ENCODE measurements around the gene RIMBP2. TPM values are rescaled to one million over a fixed set of nuclear protein-coding genes. Genes with fewer than 3 reads are reported as not detected.

Gene RIMBP2
- total and polyA plus RNA-seq, 2 experiments from 2014 or later = not detected

DNA sequence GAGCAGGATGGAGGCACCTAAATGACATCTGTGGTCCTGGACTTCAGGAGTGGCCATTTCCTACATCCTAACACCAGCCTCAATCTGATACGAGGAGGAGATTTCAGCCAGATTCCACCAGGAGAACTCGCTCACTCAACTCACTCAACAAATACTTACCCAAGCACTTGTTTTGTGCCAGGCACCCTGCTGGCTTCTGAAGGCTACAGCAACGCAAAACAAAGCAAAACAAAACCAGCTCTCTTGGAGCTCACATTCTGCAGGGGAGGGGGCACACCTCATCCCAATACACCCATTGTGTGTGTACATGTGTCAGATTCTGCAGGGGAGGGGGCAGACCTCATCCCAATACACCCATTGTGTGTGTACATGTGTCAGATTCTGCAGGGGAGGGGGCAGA lies 233.7 kb downstream of the RIMBP2 start:
- TF ChIP-seq EZH2 (IDR thresholded peaks at IDR 0.05; ENCODE audit: insufficient read depth, poor library complexity, severe bottlenecking) (no peak), EZH2phosphoT487 (IDR thresholded peaks at IDR 0.05; ENCODE audit: insufficient read depth, low read depth) (no peak)
- WGBS, 2 experiments (ENCODE audit: low coverage in 1 of 2, low lambda C conversion rate in 2 of 2, missing lambda C conversion rate in 2 of 2) = 46 to 48% methylated on average over 3 of the region's 3 CpGs
- in situ Hi-C loops (cut with MboI) = no loop called here

GRCh38 chr12:130481392-130481879 lies 234.7 kb downstream of the RIMBP2 start:
- WGBS, 2 experiments (ENCODE audit: low coverage in 1 of 2, low lambda C conversion rate in 2 of 2, missing lambda C conversion rate in 2 of 2) = 70 to 71% methylated on average over 15 to 17 of the region's 17 CpGs
- in situ Hi-C loops (cut with MboI) = no loop called here

More for the DNA sequence above, 233.7 kb downstream of the RIMBP2 start:
- no peak overlapping the region for H3K9ac ChIP-seq
- no peaks in the 10 kb centered on the region for H3K9me2 ChIP-seq (ENCODE audit: insufficient read depth)
- no peaks in the 10 kb centered on the region for H4K20me1 ChIP-seq (ENCODE audit: insufficient read depth)
- no peaks in the 10 kb centered on the region for H3K9me3 ChIP-seq (ENCODE audit: low read depth)
- H3F3A ChIP-seq (ENCODE audit: insufficient read depth) = no peaks in the 10 kb centered on the region
- no peak for DNase-seq
- no peak overlapping the region for H2AFZ ChIP-seq
- H3K27me3 ChIP-seq (replicated peaks; ENCODE audit: insufficient read depth) = no peaks in the 10 kb centered on the region
- H3K4me2 ChIP-seq (ENCODE audit: unreplicated experiment) = no peak overlapping the region
- no peaks in the 10 kb centered on the region for H3K79me2 ChIP-seq (ENCODE audit: insufficient read depth)
- no peak overlapping the region for H3K4me3 ChIP-seq
- H3K36me3 ChIP-seq (ENCODE audit: low read depth) = no peaks in the 10 kb centered on the region
- no peak overlapping the region for H3K27ac ChIP-seq
- H3K4me1 ChIP-seq (ENCODE audit: insufficient read depth) = no peaks in the 10 kb centered on the region

DNA sequence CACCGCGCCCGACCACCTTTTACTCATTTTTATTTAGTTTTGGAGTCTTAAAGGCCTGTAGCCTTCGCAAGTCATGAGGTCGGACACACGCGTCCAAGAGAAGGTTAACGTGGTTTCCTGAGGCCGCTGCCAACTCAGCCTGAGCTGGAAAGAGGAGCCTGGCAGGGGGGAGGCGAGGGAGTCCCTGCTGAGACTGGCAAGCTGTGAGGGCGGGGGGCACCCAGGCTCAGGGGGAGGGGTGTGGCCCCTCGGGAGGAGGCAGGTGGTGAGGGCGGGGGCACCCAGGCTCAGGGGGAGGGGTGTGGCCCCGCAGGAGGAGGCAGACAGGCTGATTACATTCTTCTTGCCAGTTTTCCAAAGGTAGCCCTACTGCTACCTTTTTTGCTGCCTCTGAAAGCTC lies 235.2 kb downstream of the RIMBP2 start:
- Histone ChIP-seq H3K9me2 (ENCODE audit: insufficient read depth) (no peaks in the 10 kb centered on the region), H3K9me3 (ENCODE audit: low read depth) (no peaks in the 10 kb centered on the region), H3K36me3 (ENCODE audit: low read depth) (no peaks in the 10 kb centered on the region), H3K4me2 (ENCODE audit: unreplicated experiment) (no peak overlapping the region), H3K4me1 (ENCODE audit: insufficient read depth) (no peaks in the 10 kb centered on the region), H3K27ac (no peak overlapping the region), H3K27me3 (replicated peaks; ENCODE audit: insufficient read depth) (no peaks in the 10 kb centered on the region), H3F3A (ENCODE audit: insufficient read depth) (no peaks in the 10 kb centered on the region), H4K20me1 (ENCODE audit: insufficient read depth) (no peaks in the 10 kb centered on the region), H3K79me2 (ENCODE audit: insufficient read depth) (no peaks in the 10 kb centered on the region), H3K9ac (no peak overlapping the region), H3K4me3 (no peak overlapping the region), H2AFZ (no peak overlapping the region)
- TF ChIP-seq EZH2 (IDR thresholded peaks at IDR 0.05; ENCODE audit: insufficient read depth, poor library complexity, severe bottlenecking) (no peak), EZH2phosphoT487 (IDR thresholded peaks at IDR 0.05; ENCODE audit: insufficient read depth, low read depth) (no peak)
- 68 to 69% methylated on average over 11 to 14 of the region's 14 CpGs for WGBS, 2 experiments (ENCODE audit: low coverage in 1 of 2, low lambda C conversion rate in 2 of 2, missing lambda C conversion rate in 2 of 2)
- no peak for DNase-seq
- in situ Hi-C loops (cut with MboI) = no loop called here

More at GRCh38 chr12:130481392-130481879, 234.7 kb downstream of the RIMBP2 start:
- no peak overlapping the region for H3K4me2 ChIP-seq (ENCODE audit: unreplicated experiment)
- H2AFZ ChIP-seq = no peak overlapping the region
- no peaks in the 10 kb centered on the region for H4K20me1 ChIP-seq (ENCODE audit: insufficient read depth)
- no peak overlapping the region for H3K27ac ChIP-seq
- H3K4me3 ChIP-seq = no peak overlapping the region
- no peaks in the 10 kb centered on the region for H3K27me3 ChIP-seq (replicated peaks; ENCODE audit: insufficient read depth)
- no peak overlapping the region for H3K9ac ChIP-seq
- no peaks in the 10 kb centered on the region for H3K9me2 ChIP-seq (ENCODE audit: insufficient read depth)
- H3K9me3 ChIP-seq (ENCODE audit: low read depth) = no peaks in the 10 kb centered on the region
- TF ChIP-seq EZH2 (IDR thresholded peaks at IDR 0.05; ENCODE audit: insufficient read depth, poor library complexity, severe bottlenecking) = no peak
- no peak for TF ChIP-seq EZH2phosphoT487 (IDR thresholded peaks at IDR 0.05; ENCODE audit: insufficient read depth, low read depth)
- no peaks in the 10 kb centered on the region for H3K79me2 ChIP-seq (ENCODE audit: insufficient read depth)
- H3F3A ChIP-seq (ENCODE audit: insufficient read depth) = no peaks in the 10 kb centered on the region
- no peaks in the 10 kb centered on the region for H3K36me3 ChIP-seq (ENCODE audit: low read depth)
- no peak for DNase-seq
- H3K4me1 ChIP-seq (ENCODE audit: insufficient read depth) = no peaks in the 10 kb centered on the region

DNA sequence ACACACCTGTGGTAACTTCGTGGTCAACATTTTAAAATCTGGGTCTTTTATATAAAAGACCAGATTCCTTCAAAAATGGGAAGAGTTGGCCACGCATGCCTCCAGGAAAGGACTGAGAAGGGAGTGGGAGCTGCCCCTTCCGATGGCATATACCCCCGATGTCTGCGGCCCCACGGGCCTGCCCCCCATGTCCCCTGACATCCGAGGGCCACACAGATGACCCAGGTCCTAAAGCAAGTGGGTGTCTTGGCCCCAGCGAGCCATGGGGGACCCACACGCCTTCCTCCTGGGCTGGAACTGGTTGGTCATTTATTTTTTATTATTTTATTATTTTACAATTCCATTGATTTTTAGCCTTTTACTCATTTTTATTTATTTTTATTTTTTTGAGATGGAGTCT lies 235.9 kb downstream of the RIMBP2 start:
- Histone ChIP-seq H3K4me3 (no peak overlapping the region), H4K20me1 (ENCODE audit: insufficient read depth) (no peaks in the 10 kb centered on the region), H3F3A (ENCODE audit: insufficient read depth) (no peaks in the 10 kb centered on the region), H3K79me2 (ENCODE audit: insufficient read depth) (no peaks in the 10 kb centered on the region), H3K27me3 (replicated peaks; ENCODE audit: insufficient read depth) (no peaks in the 10 kb centered on the region), H3K9ac (no peak overlapping the region), H3K36me3 (ENCODE audit: low read depth) (no peaks in the 10 kb centered on the region), H3K4me2 (ENCODE audit: unreplicated experiment) (no peak overlapping the region), H3K9me3 (ENCODE audit: low read depth) (no peaks in the 10 kb centered on the region), H3K9me2 (ENCODE audit: insufficient read depth) (no peaks in the 10 kb centered on the region), H2AFZ (no peak overlapping the region), H3K27ac (no peak overlapping the region), H3K4me1 (ENCODE audit: insufficient read depth) (no peaks in the 10 kb centered on the region)
- in situ Hi-C loops (cut with MboI) = no loop called here
- DNase-seq = no peak
- TF ChIP-seq EZH2phosphoT487 (IDR thresholded peaks at IDR 0.05; ENCODE audit: insufficient read depth, low read depth) (no peak), EZH2 (IDR thresholded peaks at IDR 0.05; ENCODE audit: insufficient read depth, poor library complexity, severe bottlenecking) (no peak)
- WGBS, 2 experiments (ENCODE audit: low coverage in 1 of 2, low lambda C conversion rate in 2 of 2, missing lambda C conversion rate in 2 of 2) = 51 to 66% methylated on average over 8 to 9 of the region's 9 CpGs
